GM11168 (cell line): Measurements from ENCODE around the gene ZNF121.
"Not testable (repeated sequence)": the region's sequence is repeated elsewhere in the genome, so short reads cannot be mapped to it uniquely, and the experiment has no call there.

ENCODE experiments used
- in situ Hi-C: fragments of 300-500 bp; cut with MboI; formaldehyde crosslinking; loops from one replicate; pipeline ENCODE4 v1.12.0; 2022; ENCODE audit warnings: low sequenced_read_pairs; ENCODE audit not compliant: unreplicated experiment

ZNF121 gene

DNA sequence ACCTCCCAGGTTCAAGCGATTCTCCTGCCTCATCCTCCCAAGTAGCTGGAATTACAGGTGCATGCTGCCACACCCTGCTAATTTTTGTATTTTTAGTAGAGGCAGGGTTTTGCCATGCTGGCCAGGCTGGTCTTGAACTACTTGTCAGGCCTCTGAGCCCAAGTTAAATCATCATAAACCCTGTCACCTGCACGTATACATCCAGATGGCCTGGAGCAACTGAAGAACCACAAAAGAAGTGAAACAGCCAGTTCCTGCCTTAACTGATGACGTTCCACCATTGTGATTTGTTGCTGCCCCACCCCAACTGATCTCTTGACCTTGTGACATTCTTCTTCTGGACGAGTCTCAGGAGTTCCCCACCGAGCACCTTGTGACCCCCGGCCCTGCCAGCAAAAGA lies 45.1 kb downstream of the ZNF121 start:
- in situ Hi-C loops: not testable (repeated sequence)

DNA sequence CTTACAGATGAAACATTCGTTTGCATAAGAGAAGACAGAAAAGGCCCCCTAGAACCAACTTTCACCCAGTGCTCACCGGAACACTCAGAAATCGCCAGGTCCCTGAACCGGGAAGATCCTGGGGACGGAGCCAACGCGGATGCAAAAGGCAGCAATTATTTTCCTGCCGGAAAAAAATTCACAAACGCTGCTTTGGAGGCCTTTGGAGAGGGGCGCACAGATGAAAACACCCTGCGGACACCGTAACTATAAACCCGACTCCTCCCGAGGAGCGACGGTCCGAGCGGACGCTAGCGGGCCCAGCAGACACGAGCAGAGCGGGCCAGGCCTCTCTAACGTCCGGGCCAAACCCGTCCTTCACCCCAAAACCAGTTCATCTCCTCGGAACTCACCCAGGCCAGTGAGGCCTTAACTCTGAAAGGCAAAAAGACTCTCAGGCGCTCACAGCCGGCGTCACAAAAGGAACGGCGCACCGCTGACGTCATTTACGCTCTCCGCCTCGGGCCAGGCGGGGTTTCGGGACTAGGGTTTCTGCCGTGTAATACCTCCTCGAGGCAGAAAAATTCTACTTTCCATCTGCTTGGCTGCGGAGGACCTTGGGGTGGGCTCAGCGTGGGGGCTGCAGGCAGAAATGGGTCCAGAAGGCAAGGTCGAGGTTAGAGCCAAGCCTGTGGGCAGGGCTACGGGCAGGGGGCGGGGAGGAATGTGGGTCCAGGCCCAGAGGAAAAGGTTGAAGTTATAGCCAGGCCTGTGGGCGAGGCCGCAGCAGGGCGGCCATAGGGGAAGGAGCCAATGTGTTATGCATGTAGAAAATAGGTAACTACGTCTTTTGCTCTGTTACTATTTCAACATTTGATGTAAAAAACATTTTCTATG lies 45.9 kb downstream of the ZNF121 start, which contains the start of gene ZNF426:
TSS of gene ZNF426 (minus strand) at position 463 of the 876 bp plus-strand sequence. CDS start 2,413 bp downstream, outside the sequence.
- in situ Hi-C loops: no loop called here

DNA sequence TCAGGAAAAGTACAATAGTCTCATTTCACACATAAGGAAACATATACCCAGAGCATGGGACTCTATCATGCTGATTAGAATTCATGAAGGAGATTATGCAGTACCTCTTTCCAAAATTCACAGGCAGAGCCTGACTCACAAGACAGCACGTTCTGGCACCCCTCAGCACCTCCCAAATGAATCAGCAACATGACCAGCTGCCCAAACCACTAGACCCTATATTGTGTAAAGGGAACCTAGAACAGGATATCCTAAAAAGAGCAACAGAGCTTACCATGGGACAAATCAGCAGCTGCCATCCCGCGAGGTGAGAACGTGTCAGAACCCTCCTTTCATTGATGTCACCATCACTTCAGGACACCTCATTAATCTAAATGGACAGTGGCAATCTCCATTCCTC lies 48.4 kb downstream of the ZNF121 start:
- in situ Hi-C loops: no loop called here

DNA sequence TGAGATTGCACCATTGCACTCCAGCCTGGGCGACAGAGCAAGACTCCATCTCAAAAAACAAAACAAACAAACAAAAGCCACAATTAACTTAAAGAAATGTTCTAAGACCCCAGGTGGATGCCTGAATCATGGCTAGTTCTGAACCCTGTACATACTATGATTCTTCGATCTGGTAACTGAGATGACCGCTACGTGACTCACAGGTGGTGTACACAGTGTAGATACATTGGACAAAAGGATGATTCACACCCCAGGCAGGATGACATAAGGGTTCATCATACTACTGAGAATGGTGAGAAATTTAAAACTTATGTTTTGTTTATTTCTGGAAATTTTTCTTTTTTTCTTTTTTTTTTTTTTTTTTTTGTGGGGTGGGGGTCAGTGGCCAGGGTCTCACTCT lies 52.4 kb downstream of the ZNF121 start:
- in situ Hi-C loops: no loop called here

DNA sequence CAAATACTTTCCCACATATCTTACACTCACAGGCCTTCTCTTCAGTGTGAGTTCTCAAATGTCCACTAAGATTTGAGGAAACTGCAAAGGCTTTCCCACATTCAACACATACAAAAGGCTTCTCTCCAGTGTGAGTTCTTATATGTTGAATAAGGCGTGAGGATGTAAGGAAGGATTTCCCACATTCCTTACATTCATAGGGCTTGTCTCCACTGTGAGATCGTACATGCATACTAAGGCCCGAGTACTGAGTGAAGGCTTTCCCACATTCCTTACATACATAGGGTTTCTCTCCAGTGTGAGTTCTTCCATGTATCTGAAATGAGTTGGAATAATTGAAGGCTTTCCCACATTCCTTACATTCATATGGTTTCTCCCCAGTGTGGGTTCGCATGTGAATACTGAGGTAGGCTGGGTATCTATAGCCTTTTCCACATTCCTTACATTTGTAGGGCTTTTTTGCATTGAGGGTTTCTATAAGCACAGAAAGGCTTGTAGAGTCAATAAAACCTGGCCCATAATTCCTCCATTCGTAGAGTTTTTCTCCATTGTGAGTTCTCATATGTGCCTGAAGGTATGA lies 55.5 kb downstream of the ZNF121 start:
- in situ Hi-C loops: no loop called here

DNA sequence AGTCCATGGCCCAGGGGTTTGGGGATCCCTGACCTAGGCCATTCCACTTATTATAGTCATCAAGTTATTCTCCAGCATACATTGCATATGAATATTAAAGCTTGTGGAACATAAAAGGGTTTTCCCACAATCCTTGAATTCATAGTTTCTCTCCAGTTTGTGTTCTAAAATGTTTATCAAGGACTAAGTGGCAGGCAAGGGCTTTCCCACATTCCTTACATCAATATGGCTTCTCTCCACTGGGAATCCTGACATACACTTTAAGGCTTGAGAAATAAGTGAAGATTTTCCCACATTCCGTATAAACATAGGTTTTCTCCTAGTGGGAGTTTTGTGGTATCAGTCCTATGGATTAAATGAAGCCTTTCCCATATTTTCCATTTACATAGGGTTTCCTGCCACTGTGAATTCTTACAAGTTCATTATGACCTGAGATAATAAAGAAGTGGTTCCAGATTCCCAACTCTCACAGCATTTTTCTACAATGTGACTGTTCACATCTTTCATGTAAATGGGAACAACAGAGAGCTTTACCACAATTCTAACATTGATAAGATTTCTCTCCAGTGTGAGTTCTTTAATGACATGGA lies 60.3 kb downstream of the ZNF121 start:
- in situ Hi-C loops: no loop called here
